HFF-Myc (cell line): ENCODE results near the gene STAT2.
A peak's percentile ranks its signal among the peaks of the same experiment; 100 is the strongest.

Experiments
- DNase-seq: peaks from one replicate; pipeline ENCODE4 v3.0.0-alpha.2; 2011; ENCODE audit warnings: low read depth; ENCODE audit errors: extremely low read depth
- H3K4me3 ChIP-seq: replicated peaks from 2 replicates; pipeline ENCODE4 v1.5.1; 2011; ENCODE audit warnings: low read depth, mild to moderate bottlenecking, control low read depth, low read length
- TF ChIP-seq, protein P1 (sequence below): IDR thresholded peaks from 2 replicates; pipeline ENCODE4 v1.5.1; 2012; ENCODE audit warnings: mild to moderate bottlenecking, low read depth, low read length, control low read depth; ENCODE audit errors: missing control alignments

The STAT2 gene

DNA sequence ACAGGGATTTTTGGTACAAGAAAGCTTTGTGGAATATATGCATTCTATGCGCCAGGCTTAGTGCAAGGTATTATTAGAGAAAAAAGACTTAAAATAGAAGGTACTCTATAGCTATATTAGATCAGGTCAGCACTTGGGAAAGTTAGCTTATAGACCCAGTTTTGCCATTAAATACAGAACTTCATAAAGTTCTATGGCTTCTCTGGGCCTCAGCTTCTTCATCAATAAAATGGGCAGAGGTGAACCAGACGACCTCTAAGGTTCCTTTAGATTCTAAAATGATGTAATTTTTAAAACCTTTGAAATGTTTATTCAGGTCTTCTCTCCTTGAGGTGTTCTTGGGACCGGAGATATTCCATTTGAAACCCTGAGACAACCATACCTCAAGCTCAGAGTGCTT is 51.2 kb downstream of the STAT2 start:
- TF ChIP-seq, protein P1, sequence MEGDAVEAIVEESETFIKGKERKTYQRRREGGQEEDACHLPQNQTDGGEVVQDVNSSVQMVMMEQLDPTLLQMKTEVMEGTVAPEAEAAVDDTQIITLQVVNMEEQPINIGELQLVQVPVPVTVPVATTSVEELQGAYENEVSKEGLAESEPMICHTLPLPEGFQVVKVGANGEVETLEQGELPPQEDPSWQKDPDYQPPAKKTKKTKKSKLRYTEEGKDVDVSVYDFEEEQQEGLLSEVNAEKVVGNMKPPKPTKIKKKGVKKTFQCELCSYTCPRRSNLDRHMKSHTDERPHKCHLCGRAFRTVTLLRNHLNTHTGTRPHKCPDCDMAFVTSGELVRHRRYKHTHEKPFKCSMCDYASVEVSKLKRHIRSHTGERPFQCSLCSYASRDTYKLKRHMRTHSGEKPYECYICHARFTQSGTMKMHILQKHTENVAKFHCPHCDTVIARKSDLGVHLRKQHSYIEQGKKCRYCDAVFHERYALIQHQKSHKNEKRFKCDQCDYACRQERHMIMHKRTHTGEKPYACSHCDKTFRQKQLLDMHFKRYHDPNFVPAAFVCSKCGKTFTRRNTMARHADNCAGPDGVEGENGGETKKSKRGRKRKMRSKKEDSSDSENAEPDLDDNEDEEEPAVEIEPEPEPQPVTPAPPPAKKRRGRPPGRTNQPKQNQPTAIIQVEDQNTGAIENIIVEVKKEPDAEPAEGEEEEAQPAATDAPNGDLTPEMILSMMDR = no peak
- DNase-seq = no peak
- H3K4me3 ChIP-seq = no peak overlapping the region

DNA sequence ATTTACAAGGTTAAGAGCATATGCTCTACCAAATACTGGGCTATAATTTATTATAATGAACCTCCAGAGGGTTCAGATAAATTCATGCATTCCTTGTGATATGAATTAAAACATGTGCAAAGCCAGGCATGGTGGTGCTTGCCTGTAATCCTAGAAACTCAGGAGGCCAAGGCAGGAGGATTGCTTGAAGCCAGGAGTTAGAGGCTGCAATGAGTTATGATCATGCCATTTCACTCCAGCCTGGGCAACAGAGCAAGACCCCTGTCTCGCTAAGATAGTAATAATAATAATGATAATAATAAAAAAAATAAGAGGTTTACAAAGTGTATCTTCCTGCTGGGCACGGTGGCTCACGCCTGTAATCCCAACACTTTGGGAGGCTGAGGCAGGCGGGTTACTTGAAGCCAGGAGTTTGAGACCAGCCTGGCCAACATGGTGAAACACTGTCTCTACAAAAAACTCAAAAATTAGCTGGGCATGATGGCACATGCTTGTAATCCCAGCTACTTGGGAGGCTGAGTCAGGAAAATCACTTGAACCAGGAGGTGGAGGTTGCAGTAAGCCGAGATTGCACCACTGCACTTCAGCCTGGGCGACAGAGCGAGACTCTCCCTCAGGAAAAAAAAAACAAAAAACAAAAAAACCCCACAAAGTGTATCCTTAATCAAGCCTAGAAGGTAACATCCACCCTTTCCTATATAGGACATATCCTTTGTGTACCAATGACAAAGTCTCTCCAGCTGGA is 52.5 kb downstream of the STAT2 start:
- no peak overlapping the region for H3K4me3 ChIP-seq
- TF ChIP-seq, protein P1 = no peak
- DNase-seq = no peak

DNA sequence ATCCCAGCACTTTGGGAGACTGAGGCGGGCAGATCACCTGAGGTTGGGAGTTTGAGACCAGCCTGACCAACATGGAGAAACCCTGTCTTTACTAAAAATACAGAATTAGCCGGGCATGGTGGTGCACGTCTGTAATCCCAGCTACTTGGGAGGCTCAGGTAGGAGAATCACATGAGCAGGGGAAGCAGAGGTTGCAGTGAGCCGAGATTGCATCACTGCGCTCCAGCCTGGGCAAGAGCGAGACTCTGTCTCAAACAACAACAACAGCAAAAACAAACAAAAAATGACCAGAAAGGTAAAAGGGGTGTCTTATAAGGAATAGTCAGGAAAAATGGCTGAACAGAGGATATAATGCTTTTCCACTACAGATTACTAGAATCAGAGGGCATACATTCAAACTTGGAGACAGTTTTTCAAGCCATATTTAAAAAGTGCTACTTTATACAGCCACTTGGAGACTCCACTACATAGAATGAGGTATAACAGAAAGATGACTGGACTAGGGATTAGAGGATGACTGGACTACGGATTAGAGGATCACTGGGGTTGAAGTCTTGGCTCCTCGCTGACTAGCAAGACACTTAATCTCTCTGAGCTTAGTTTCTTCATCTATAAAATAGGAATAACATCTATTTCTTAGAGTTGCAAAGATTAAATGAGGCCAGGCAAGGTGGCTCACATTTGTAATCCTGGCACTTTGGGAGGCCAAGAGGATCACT is 54.9 kb downstream of the STAT2 start:
- H3K4me3 ChIP-seq = no peak overlapping the region
- TF ChIP-seq, protein P1 = no peak
- no peak for DNase-seq

DNA sequence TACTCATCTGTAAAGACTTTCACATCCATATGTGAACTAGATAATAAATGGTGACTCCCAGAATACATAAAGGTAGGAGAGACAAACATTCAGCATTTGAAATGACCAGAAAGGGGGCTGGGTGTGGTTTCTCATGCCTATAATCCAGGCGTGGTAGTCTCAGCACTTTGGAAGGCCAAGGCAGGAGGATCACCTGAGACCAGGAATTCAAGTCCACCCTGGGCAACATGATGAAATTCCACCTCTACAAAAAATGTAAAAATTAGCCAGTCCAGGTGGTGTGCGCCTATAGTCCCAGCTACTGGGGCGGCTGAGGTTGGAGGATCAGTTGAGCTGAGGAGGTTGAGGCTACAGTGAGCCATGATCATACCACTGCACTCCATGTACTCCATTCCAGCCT is 55.6 kb downstream of the STAT2 start:
- TF ChIP-seq, protein P1 = no peak
- no peak overlapping the region for H3K4me3 ChIP-seq
- DNase-seq = no peak

DNA sequence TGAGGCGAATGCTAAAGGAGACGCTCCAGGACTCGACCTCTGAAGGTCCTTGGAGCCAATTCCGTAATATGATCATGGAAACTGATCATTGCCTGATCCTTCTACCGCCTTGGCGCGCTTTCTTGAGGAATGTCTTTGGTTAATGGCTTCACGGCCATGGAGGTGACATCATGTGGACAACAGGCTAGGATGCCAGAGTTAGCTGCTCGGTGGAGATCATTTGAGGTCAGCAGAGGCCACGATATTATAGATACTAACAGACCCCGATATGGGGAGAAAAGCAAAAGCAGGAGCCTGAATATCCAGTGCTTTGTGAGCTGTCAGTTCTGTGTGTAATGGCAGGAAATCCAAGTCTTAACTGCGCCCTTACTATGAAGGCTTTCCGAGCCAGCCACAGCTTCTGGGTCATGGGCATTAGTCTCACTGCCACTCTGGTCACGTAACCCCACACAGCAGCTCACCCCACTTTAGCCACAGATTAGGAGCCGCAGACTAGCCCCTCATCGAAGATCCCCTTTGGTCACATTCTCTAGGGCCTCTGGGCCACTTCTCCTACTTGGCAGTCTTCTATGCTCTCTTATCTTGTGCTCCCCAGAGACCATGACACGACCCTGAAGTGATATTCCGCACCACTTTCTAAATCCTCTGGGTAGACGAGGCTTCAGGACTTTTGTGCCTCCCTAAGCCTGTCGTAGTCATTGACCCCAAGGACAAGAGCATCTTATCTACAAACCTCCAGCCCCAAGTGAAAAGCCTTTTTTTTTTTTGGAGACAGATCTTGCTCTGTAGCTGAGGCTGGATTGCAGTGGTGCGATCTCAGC is 59.1 kb downstream of the STAT2 start:
- H3K4me3 ChIP-seq = peak overlapping the region; percentile 96
- TF ChIP-seq, protein P1 = no peak
- no peak for DNase-seq

DNA sequence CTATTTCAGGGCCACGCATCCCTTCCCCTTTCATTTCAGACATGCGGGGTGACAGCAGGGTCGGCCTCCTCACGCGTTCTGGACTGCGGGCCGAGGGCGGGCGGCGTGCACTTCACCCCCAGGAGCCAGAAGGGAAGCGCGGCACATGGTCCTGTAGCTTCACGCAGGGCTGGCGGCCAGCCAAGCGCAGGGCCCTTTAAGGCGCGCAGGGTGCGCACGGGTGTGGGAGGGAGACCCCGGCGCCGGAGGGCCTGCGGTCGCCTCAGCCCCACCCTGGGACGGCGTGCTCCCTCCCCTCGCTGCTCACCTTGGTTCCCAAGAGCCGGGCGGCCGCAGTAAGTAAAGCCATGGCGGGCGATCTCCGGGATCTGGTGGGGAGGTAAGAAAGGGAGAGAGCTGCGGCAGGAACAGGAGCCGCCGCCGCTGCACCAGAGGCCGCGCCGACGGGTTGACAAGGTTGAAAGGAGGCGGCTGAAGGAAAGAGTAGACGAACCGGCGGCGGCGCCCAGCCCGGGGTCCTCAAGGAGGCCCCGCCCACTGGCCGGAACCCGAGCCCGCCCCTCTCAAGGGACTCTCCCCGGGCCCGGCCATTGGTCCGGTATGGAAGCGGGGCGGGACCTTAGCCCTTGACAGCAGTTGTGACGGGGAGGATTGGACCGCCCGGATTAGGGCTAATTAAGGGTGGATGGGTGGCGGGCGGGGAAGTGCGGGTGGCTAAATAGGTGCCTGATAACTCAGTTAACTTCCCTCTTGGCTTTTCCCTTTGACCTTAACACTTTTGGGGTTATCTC is 59.9 kb downstream of the STAT2 start, which contains the start of gene CS:
CS (minus strand) TSS at position 478 of the 791 bp plus-strand sequence; CDS start at position 349, 129 bp downstream.
- TF ChIP-seq, protein P1 = no peak
- H3K4me3 ChIP-seq = peak within 1 kb of the TSS; percentile 96
- peak; percentile 89 for DNase-seq
